Adipocyte (in vitro differentiated cells): Measurements from ENCODE around the gene TRERF1.
A peak's percentile ranks its signal among the peaks of the same experiment; 100 is the strongest.

Experiments
- DNase-seq: peaks from one replicate; pipeline ENCODE4 v3.0.0-alpha.2; 2015; ENCODE audit warnings: low read depth
- H3K27me3 ChIP-seq: replicated peaks from 2 replicates; pipeline ENCODE4 v1.7.0; 2013; ENCODE audit warnings: mild to moderate bottlenecking, low read length, moderate library complexity; ENCODE audit not compliant: control insufficient read depth, insufficient read depth
- H3K36me3 ChIP-seq: 2 replicates; pipeline ENCODE4 v1.7.0; 2013; ENCODE audit warnings: low read length, mild to moderate bottlenecking, moderate library complexity; ENCODE audit not compliant: control insufficient read depth, insufficient read depth, severe bottlenecking
- H3K4me1 ChIP-seq: 2 replicates; pipeline ENCODE4 v1.7.0; 2013; ENCODE audit warnings: mild to moderate bottlenecking, low read length, moderate library complexity; ENCODE audit not compliant: control insufficient read depth, insufficient read depth
- H3K4me3 ChIP-seq: 2 replicates; pipeline ENCODE4 v1.7.0; 2013; ENCODE audit warnings: mild to moderate bottlenecking, low read length, moderate library complexity
- H3K9ac ChIP-seq: 2 replicates; pipeline ENCODE4 v1.7.0; 2013; ENCODE audit warnings: mild to moderate bottlenecking, low read length, moderate library complexity
- H3K9me3 ChIP-seq: 2 replicates; pipeline ENCODE4 v1.7.0; 2013; ENCODE audit warnings: mild to moderate bottlenecking, low read length, moderate library complexity; ENCODE audit not compliant: control insufficient read depth

Gene TRERF1

GRCh38 chr6:42402184-42402583 lies 49.5 kb downstream of the TRERF1 start:
- H3K36me3 ChIP-seq: no peaks in the 10 kb centered on the region
- no peaks in the 10 kb centered on the region for H3K9me3 ChIP-seq
- H3K4me1 ChIP-seq: peaks cover 26% of the 10 kb centered on the region

GRCh38 chr6:42401613-42401951 lies 50.1 kb downstream of the TRERF1 start:
- Histone ChIP-seq H3K36me3 (no peaks in the 10 kb centered on the region), H3K4me3 (no peak overlapping the region), H3K27me3 (no peaks in the 10 kb centered on the region), H3K4me1 (peaks cover 20% of the 10 kb centered on the region), H3K9ac (no peak overlapping the region), H3K9me3 (no peaks in the 10 kb centered on the region)
- no peak for DNase-seq

More at GRCh38 chr6:42402184-42402583, 49.5 kb downstream of the TRERF1 start:
- Histone ChIP-seq H3K27me3 (no peaks in the 10 kb centered on the region), H3K9ac (no peak overlapping the region), H3K4me3 (no peak overlapping the region)
- DNase-seq: peak; percentile 69

GRCh38 chr6:42400886-42401612 lies 50.7 kb downstream of the TRERF1 start:
- no peaks in the 10 kb centered on the region for H3K27me3 ChIP-seq
- no peak overlapping the region for H3K9ac ChIP-seq
- DNase-seq: no peak
- no peaks in the 10 kb centered on the region for H3K9me3 ChIP-seq
- peaks cover 19% of the 10 kb centered on the region for H3K4me1 ChIP-seq
- H3K36me3 ChIP-seq: no peaks in the 10 kb centered on the region
- H3K4me3 ChIP-seq: no peak overlapping the region

- no peak for DNase-seq
- no peak overlapping the region for H3K9ac ChIP-seq
These were observed 51.5 kb downstream of the TRERF1 start for GRCh38 chr6:42400061-42400760.

GRCh38 chr6:42396720-42397119 lies 55.0 kb downstream of the TRERF1 start:
- H3K4me3 ChIP-seq: no peak overlapping the region
- H3K9ac ChIP-seq: no peak overlapping the region
- no peak for DNase-seq
- H3K27me3 ChIP-seq: no peaks in the 10 kb centered on the region
- no peaks in the 10 kb centered on the region for H3K4me1 ChIP-seq
- H3K9me3 ChIP-seq: no peaks in the 10 kb centered on the region
- H3K36me3 ChIP-seq: no peaks in the 10 kb centered on the region

More at GRCh38 chr6:42400061-42400760, 51.5 kb downstream of the TRERF1 start:
- no peaks in the 10 kb centered on the region for H3K9me3 ChIP-seq
- no peak overlapping the region for H3K4me3 ChIP-seq
- H3K27me3 ChIP-seq: no peaks in the 10 kb centered on the region
- H3K36me3 ChIP-seq: no peaks in the 10 kb centered on the region
- H3K4me1 ChIP-seq: peaks cover 19% of the 10 kb centered on the region

- Histone ChIP-seq H3K9ac (no peak overlapping the region), H3K9me3 (no peaks in the 10 kb centered on the region), H3K4me3 (no peak overlapping the region), H3K36me3 (no peaks in the 10 kb centered on the region), H3K4me1 (no peaks in the 10 kb centered on the region), H3K27me3 (no peaks in the 10 kb centered on the region)
- DNase-seq: no peak
These were observed 56.7 kb downstream of the TRERF1 start for GRCh38 chr6:42394881-42395620.

- Histone ChIP-seq H3K27me3 (no peaks in the 10 kb centered on the region), H3K4me1 (no peaks in the 10 kb centered on the region), H3K9me3 (no peaks in the 10 kb centered on the region), H3K9ac (no peak overlapping the region), H3K36me3 (no peaks in the 10 kb centered on the region), H3K4me3 (no peak overlapping the region)
- DNase-seq: no peak
These were observed 57.6 kb downstream of the TRERF1 start for GRCh38 chr6:42394151-42394550.

- Histone ChIP-seq H3K9ac (no peak overlapping the region), H3K9me3 (no peaks in the 10 kb centered on the region), H3K27me3 (no peaks in the 10 kb centered on the region), H3K4me3 (no peak overlapping the region), H3K36me3 (no peaks in the 10 kb centered on the region), H3K4me1 (no peaks in the 10 kb centered on the region)
- DNase-seq: no peak
These were observed 58.4 kb downstream of the TRERF1 start for GRCh38 chr6:42393339-42393738.

GRCh38 chr6:42392833-42393232 lies 58.9 kb downstream of the TRERF1 start:
- Histone ChIP-seq H3K36me3 (no peaks in the 10 kb centered on the region), H3K27me3 (no peaks in the 10 kb centered on the region), H3K9ac (no peak overlapping the region), H3K4me1 (no peaks in the 10 kb centered on the region), H3K4me3 (no peak overlapping the region), H3K9me3 (no peaks in the 10 kb centered on the region)
- no peak for DNase-seq

GRCh38 chr6:42391441-42391840 lies 60.3 kb downstream of the TRERF1 start:
- no peak overlapping the region for H3K9ac ChIP-seq
- no peaks in the 10 kb centered on the region for H3K27me3 ChIP-seq
- no peaks in the 10 kb centered on the region for H3K36me3 ChIP-seq
- no peak overlapping the region for H3K4me3 ChIP-seq
- no peaks in the 10 kb centered on the region for H3K4me1 ChIP-seq
- H3K9me3 ChIP-seq: no peaks in the 10 kb centered on the region
- no peak for DNase-seq

- DNase-seq: no peak
- no peaks in the 10 kb centered on the region for H3K36me3 ChIP-seq
- H3K4me3 ChIP-seq: no peak overlapping the region
These were observed 61.3 kb downstream of the TRERF1 start for GRCh38 chr6:42390228-42390934.

More at GRCh38 chr6:42390228-42390934, 61.3 kb downstream of the TRERF1 start:
- H3K9ac ChIP-seq: no peak overlapping the region
- no peaks in the 10 kb centered on the region for H3K27me3 ChIP-seq
- H3K9me3 ChIP-seq: no peaks in the 10 kb centered on the region
- no peaks in the 10 kb centered on the region for H3K4me1 ChIP-seq
